ENCODE data around the gene ERC1.
"Not testable (repeated sequence)": the region's sequence is repeated elsewhere in the genome, so short reads cannot be mapped to it uniquely, and the experiment has no call there.

Gene ERC1

GRCh38 chr12:998020-998874 is 7.2 kb downstream of the ERC1 start:
- POLR2A ChIA-PET: interaction anchor here (0.6 kb wide), 1 partner anchor 91 kb away, joined by 4 read pairs; no protein-coding TSS in a partner anchor
- CTCF ChIA-PET: interaction anchor here (1.8 kb wide), 1 partner anchor 120 kb away, joined by 5 read pairs; no protein-coding TSS in a partner anchor
- no peak for TF ChIP-seq CTCF (IDR thresholded peaks at IDR 0.05; ENCODE audit: control extremely low read depth, extremely low read depth, low read depth, missing control alignments)
- DNase-seq (ENCODE audit: extremely low spot score): peak; percentile 31

- DNase-seq (ENCODE audit: extremely low spot score); CTCF ChIA-PET; POLR2A ChIA-PET: not testable (repeated sequence)
Observed at GRCh38 chr12:999736-1000135, 8.7 kb downstream of the ERC1 start.

GRCh38 chr12:1001507-1001906 is 10.5 kb downstream of the ERC1 start:
- ChIA-PET CTCF (interaction anchor here (1.0 to 1.1 kb wide), 3 partner anchors 12 to 17 kb away, joined by 3 to 4 read pairs (median 3); no protein-coding TSS in a partner anchor), POLR2A (interaction anchor here (0.7 kb wide), 1 partner anchor 33 kb away, joined by 5 read pairs; no protein-coding TSS in a partner anchor)
- DNase-seq (ENCODE audit: extremely low spot score): no peak
- TF ChIP-seq CTCF (IDR thresholded peaks at IDR 0.05; ENCODE audit: control extremely low read depth, extremely low read depth, low read depth, missing control alignments): no peak

GRCh38 chr12:1003600-1004271 is 12.7 kb downstream of the ERC1 start:
- no peak for TF ChIP-seq CTCF (IDR thresholded peaks at IDR 0.05; ENCODE audit: control extremely low read depth, extremely low read depth, low read depth, missing control alignments)
- DNase-seq (ENCODE audit: extremely low spot score): no peak

GRCh38 chr12:1006255-1006654 is 15.2 kb downstream of the ERC1 start:
- TF ChIP-seq CTCF (IDR thresholded peaks at IDR 0.05; ENCODE audit: control extremely low read depth, extremely low read depth, low read depth, missing control alignments): no peak
- ChIA-PET CTCF (no interaction called here), POLR2A (no interaction called here)
- DNase-seq (ENCODE audit: extremely low spot score): no peak

More at GRCh38 chr12:1003600-1004271, 12.7 kb downstream of the ERC1 start:
- POLR2A ChIA-PET: no interaction called here
- CTCF ChIA-PET: no interaction called here

GRCh38 chr12:1007276-1007675 is 16.3 kb downstream of the ERC1 start:
- POLR2A ChIA-PET: no interaction called here
- no peak for TF ChIP-seq CTCF (IDR thresholded peaks at IDR 0.05; ENCODE audit: control extremely low read depth, extremely low read depth, low read depth, missing control alignments)
- no peak for DNase-seq (ENCODE audit: extremely low spot score)
- CTCF ChIA-PET: no interaction called here

GRCh38 chr12:1007994-1008393 is 17.0 kb downstream of the ERC1 start:
- CTCF ChIA-PET: interaction anchor here (0.7 kb wide), 1 partner anchor 11 kb away, joined by 3 read pairs; no protein-coding TSS in a partner anchor
- no peak for TF ChIP-seq CTCF (IDR thresholded peaks at IDR 0.05; ENCODE audit: control extremely low read depth, extremely low read depth, low read depth, missing control alignments)

More at GRCh38 chr12:1007994-1008393, 17.0 kb downstream of the ERC1 start:
- POLR2A ChIA-PET: no interaction called here
- no peak for DNase-seq (ENCODE audit: extremely low spot score)
